WI38 (cell line): ENCODE measurements around the gene CSNK1G2.
A peak's percentile ranks its signal among the peaks of the same experiment; 100 is the strongest.

ENCODE experiments used
- H3K4me3 ChIP-seq: 2 replicates; pipeline ENCODE4 v1.5.1; 2011; ENCODE audit warnings: low read depth, mild to moderate bottlenecking, control low read depth, low read length
- TF ChIP-seq, protein P1 (sequence below): IDR thresholded peaks from 2 replicates; pipeline ENCODE4 v1.5.1; 2012; ENCODE audit warnings: low read depth, mild to moderate bottlenecking, control low read depth, low read length

CSNK1G2 gene

DNA sequence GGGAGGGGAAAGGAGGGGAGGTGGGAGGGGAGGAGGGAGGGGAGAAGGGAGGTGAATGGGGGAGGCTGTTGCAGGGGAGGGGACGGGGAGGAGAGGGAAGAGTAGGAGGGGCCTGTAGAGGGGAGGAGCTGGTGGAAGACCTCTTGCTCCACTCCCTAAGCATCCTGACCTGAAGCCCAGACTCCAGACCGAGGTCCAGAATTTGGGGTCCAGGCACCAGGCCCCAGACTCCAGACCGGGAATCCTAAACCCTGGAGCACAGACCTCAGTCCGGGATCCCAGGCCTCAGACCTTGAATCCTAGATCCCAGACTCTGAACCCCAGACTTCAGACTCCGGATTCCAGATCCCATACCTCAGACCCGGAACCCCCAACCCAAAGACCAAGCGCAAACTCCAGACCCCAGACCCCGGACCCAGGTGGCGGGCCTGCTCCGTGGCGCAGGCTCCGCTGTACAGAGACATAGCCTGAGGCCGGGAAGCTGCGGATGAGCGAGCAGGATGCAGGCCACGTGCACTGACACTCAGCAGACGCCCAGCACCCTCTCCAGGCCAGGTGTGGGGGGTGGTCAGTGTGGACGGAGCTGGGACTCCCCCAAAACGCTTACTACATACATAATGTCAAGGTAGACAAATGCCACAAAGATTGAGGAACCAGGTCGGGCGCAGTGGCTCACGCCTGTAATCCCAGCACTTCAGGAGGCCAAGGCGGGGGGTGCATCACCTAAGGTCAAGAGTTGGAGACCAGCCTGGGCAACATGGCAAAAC lies 75.3 kb downstream of the CSNK1G2 start:
- peak overlapping the region; percentile 50 for H3K4me3 ChIP-seq
- TF ChIP-seq, protein P1, sequence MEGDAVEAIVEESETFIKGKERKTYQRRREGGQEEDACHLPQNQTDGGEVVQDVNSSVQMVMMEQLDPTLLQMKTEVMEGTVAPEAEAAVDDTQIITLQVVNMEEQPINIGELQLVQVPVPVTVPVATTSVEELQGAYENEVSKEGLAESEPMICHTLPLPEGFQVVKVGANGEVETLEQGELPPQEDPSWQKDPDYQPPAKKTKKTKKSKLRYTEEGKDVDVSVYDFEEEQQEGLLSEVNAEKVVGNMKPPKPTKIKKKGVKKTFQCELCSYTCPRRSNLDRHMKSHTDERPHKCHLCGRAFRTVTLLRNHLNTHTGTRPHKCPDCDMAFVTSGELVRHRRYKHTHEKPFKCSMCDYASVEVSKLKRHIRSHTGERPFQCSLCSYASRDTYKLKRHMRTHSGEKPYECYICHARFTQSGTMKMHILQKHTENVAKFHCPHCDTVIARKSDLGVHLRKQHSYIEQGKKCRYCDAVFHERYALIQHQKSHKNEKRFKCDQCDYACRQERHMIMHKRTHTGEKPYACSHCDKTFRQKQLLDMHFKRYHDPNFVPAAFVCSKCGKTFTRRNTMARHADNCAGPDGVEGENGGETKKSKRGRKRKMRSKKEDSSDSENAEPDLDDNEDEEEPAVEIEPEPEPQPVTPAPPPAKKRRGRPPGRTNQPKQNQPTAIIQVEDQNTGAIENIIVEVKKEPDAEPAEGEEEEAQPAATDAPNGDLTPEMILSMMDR = no peak

DNA sequence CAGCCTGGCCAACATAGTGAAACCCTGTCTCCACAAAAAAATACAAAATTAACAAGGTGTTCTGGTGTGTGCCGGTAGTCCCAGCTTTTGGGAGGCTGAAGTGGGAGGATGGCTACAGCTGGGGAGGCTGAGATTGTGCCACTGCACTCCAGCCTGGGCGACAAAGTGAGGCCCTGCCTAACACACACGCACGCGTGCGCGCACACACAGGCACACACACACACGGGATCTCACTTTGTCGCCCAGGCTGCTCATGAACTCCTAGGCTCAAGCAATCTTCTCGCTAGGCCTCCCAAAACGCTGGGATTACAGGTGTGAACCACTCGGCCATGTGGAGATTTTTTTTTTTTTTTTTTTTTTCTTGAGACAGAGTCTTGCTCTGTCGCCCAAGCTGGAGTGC lies 77.8 kb downstream of the CSNK1G2 start:
- H3K4me3 ChIP-seq = no peak overlapping the region
- TF ChIP-seq, protein P1 = no peak

DNA sequence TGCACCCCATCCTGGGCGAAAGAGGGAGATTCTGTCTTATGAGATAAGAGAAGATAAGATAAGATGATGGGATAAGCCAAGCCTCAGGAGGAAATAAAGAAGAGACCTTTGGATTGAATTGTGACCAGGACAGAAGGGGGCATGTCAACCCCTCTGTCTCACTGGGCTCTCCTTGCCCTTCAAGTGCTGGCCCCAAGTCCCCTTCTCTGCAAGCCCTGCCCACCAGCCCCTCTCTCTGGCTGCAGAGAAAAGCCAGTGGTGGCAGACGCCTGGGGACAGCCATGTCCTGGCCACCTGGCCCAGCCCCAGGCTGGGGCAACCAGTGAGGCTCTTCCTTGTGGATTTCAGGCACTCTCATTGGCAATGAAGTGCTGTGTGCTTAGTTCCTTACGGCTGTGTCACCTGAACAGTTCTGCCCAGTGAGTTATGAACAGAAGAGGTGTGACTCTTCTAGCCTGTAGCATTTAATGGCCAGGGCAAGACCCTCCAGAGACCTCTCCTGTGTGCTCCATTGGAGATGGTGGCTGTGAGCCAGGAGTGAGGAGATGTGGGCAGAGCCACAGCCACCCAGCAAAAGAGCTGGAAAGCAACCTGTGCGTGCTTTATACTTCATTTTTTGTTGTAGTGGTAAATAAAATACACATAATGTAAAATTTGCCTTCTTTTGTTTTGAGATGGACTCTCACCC lies 80.6 kb downstream of the CSNK1G2 start:
- H3K4me3 ChIP-seq = no peak overlapping the region
- TF ChIP-seq, protein P1 = no peak

DNA sequence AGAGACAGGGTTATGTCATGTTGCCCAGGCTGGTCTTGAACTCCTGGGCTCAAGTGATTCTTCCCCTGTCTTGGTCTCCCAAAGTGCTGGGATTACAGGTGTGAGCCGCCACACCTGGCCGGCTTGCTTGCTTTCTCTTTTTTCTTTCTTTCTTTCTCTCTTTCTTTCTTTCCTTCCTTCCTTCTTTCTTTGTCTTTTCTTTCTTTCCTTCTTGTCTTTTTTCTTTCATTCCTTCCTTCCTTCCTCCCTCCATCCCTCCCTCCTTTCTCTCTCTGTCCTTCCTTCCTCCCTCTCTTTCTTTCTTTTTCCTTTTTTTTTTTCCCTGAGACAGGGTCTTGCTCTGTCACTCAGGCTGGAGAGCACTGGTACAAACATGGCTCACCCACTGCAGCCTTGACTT lies 81.3 kb downstream of the CSNK1G2 start:
- TF ChIP-seq, protein P1 = no peak
- H3K4me3 ChIP-seq = no peak overlapping the region

DNA sequence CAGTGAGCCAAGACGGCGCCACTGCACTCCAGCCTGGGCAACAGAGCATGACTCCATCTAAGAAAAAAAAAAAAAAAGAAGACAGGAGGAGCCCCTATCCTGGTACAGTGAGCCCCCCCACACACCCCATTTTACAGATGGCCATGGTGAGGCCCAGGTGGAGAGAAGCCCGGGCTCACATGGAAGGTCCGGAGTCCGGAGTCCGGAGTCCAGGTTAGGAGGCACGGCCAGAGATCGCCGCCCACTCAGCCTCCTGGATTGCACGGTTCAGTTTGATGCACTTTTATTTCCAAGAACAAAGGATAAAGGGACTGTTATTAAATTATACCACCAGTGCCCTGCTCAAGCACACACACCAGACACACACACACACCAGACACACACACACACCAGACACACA lies 85.8 kb downstream of the CSNK1G2 start:
- TF ChIP-seq, protein P1 = no peak
- H3K4me3 ChIP-seq = no peak overlapping the region

DNA sequence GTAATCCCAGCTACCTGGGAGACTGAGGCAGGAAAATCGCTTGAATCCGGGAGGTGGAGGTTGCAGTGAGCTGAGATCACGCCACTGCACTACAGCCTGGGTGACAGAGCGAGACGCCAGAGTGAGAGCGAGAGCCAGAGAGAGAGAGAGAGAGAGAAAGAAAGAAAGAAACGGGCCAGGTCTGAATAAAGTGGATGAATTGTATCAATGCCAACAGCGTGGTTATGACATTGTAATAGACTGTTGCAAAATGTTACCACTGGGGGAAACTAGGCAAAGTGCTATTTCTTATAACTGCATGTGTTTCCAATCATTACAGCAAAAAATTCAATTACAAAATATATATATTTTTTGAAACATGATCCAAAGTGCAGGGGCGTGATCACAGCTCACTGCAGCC lies 86.4 kb downstream of the CSNK1G2 start:
- TF ChIP-seq, protein P1 = no peak
- no peak overlapping the region for H3K4me3 ChIP-seq
